Measurements from ENCODE around the gene CTPS2.

CTPS2 gene

DNA sequence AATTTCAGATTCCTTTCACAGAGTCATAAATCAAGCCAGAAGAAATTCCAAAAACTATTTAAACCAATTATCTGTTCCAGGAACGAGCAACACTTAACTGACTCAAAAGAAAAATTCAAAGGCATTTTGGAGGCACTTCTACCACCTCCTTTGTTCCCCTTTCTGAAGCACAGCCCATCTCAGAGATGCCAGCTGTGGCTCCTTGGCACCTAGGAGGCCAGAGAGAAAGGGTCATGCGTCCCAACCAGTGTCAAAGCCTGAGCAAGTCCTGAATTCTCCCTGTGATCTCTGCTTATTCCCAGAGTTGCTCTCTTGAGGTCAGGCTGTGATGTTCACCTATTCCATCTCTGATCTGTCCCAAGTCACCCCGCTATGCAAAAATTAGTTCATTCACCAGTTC is 167.5 kb downstream of the CTPS2 start:
- no peak for DNase-seq

Measured in stimulated activated CD4-positive, alpha-beta T cell treated with anti-CD3 and anti-CD28 coated beads, Interleukin-12 subunit alpha, Interleukin-12 subunit beta, amount 100 ng/mL, for 4 hours (primary cell).